Mesendoderm (in vitro differentiated cells): Measurements from ENCODE around the gene COL4A2.
A peak's percentile ranks its signal among the peaks of the same experiment; 100 is the strongest.

Experiments used
- DNase-seq: peaks from one replicate; pipeline ENCODE4 v3.0.0; 2013
- H2AK5ac ChIP-seq: 2 replicates; pipeline ENCODE4 v1.6.1; 2013; ENCODE audit warnings: low read length, inconsistent platforms
- H2BK120ac ChIP-seq: 2 replicates; pipeline ENCODE4 v1.6.1; 2013; ENCODE audit warnings: low read depth, mild to moderate bottlenecking, low read length, moderate library complexity, mixed read lengths
- H2BK15ac ChIP-seq: replicated peaks from 2 replicates; pipeline ENCODE4 v1.6.1; 2013; ENCODE audit warnings: low read depth, mild to moderate bottlenecking, moderate library complexity
- H2BK5ac ChIP-seq: 2 replicates; pipeline ENCODE4 v1.6.1; 2013; ENCODE audit warnings: low read length, inconsistent platforms
- H3K18ac ChIP-seq: 2 replicates; pipeline ENCODE4 v1.6.1; 2013; ENCODE audit warnings: mild to moderate bottlenecking, low read length, mixed read lengths
- H3K23ac ChIP-seq: one replicate; pipeline ENCODE4 v1.6.1; 2013; ENCODE audit warnings: low read length
- H3K27ac ChIP-seq: 2 replicates; pipeline ENCODE4 v1.5.1; 2013; ENCODE audit warnings: low read depth, mild to moderate bottlenecking, inconsistent platforms, low read length, moderate library complexity
- H3K27me3 ChIP-seq: 2 replicates; pipeline ENCODE4 v1.6.1; 2013; ENCODE audit warnings: low read length, control low read depth, mild to moderate bottlenecking, inconsistent platforms; ENCODE audit not compliant: insufficient read depth, poor library complexity
- H3K36me3 ChIP-seq: 2 replicates; pipeline ENCODE4 v1.6.1; 2013; ENCODE audit warnings: low read length, inconsistent platforms; ENCODE audit not compliant: control insufficient read depth, insufficient read depth
- H3K4ac ChIP-seq: one replicate; pipeline ENCODE4 v1.6.1; 2013; ENCODE audit warnings: low read depth, mild to moderate bottlenecking, low read length, moderate library complexity
- H3K4me1 ChIP-seq: 2 replicates; pipeline ENCODE4 v1.6.1; 2013; ENCODE audit warnings: low read depth, low read length, inconsistent platforms; ENCODE audit not compliant: control insufficient read depth
- H3K4me2 ChIP-seq: 2 replicates; pipeline ENCODE4 v1.6.1; 2013; ENCODE audit warnings: low read length
- H3K4me3 ChIP-seq: 2 replicates; pipeline ENCODE4 v1.5.1; 2013; ENCODE audit warnings: mild to moderate bottlenecking, low read length
- H3K56ac ChIP-seq: one replicate; pipeline ENCODE4 v1.6.1; 2013; ENCODE audit warnings: low read length
- H3K79me1 ChIP-seq: 2 replicates; pipeline ENCODE4 v1.6.1; 2013; ENCODE audit warnings: low read length, inconsistent platforms
- H3K79me2 ChIP-seq: 2 replicates; pipeline ENCODE4 v1.6.1; 2013; ENCODE audit warnings: mild to moderate bottlenecking, low read length; ENCODE audit not compliant: control insufficient read depth, insufficient read depth
- H3K9ac ChIP-seq: 2 replicates; pipeline ENCODE4 v1.6.1; 2013; ENCODE audit warnings: low read length, inconsistent platforms
- H4K5ac ChIP-seq: one replicate; pipeline ENCODE4 v1.6.1; 2013; ENCODE audit warnings: low read length
- H4K8ac ChIP-seq: one replicate; pipeline ENCODE4 v1.6.1; 2013; ENCODE audit warnings: low read depth, mild to moderate bottlenecking, control low read depth, low read length, moderate library complexity
- WGBS: extraction: QIAGEN DNeasy Blood & Tissue Kit; methylation state at CpG from one replicate; pipeline ENCODE4 v1.1.7; 2013; ENCODE audit warnings: low lambda C conversion rate, missing lambda C conversion rate; ENCODE audit not compliant: insufficient coverage; ENCODE audit errors: extremely low coverage; 5-methylcytosine and 5-hydroxymethylcytosine counted together

The COL4A2 gene

DNA sequence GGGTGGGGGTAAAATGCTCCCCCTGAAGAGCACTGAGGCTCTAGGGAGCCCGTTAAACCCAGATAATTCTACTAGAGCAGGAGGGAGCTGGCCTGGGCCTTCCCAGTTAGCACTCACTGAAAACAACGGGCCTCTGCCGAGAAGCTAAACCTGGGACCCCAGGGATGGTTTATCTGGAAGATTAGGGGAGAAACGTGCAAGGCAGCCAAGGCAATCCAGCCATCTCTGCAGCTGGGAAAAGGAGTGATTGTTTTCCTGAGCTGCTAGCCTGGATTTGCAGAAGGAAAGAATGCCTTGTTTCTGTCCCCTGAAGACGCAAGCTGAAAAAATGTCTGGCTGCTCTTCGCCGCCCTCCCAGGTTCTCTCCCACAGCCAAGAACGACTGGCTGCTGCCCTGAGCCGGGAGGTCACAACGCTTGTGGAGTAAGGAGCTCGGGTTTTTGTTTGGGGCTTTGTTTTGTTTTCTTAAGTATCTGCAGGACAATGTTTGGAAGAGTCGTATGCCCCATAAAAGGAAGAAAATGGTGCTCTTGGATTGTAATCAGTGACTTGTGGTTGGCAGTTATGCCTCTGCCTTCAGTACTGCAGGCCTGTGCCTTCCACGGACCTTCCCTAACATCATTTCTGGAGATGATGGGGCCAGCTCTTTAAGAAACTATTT is 31.5 kb downstream of the COL4A2 start:
- H2BK15ac ChIP-seq = no peak overlapping the region
- H2BK120ac ChIP-seq = no peak overlapping the region
- no CpG with 5 or more reads among the region's 13 CpGs for WGBS
- H3K79me2 ChIP-seq = peaks cover 2% of the 10 kb centered on the region
- peaks cover 14% of the 10 kb centered on the region for H3K79me1 ChIP-seq
- H3K27me3 ChIP-seq = no peaks in the 10 kb centered on the region
- peak overlapping the region; percentile 17 for H3K9ac ChIP-seq
- H4K5ac ChIP-seq = no peak overlapping the region
- H3K56ac ChIP-seq = peak overlapping the region; percentile 37
- H3K23ac ChIP-seq = no peak overlapping the region
- no peak overlapping the region for H2AK5ac ChIP-seq
- H3K36me3 ChIP-seq = no peaks in the 10 kb centered on the region
- peak; percentile 66 for DNase-seq
- peak overlapping the region; percentile 33 for H3K27ac ChIP-seq
- H3K4me3 ChIP-seq = no peak overlapping the region
- peaks cover 8% of the 10 kb centered on the region for H3K4me1 ChIP-seq
- no peak overlapping the region for H2BK5ac ChIP-seq
- no peak overlapping the region for H4K8ac ChIP-seq
- peak overlapping the region; percentile 61 for H3K18ac ChIP-seq
- no peak overlapping the region for H3K4ac ChIP-seq
- no peak overlapping the region for H3K4me2 ChIP-seq

DNA sequence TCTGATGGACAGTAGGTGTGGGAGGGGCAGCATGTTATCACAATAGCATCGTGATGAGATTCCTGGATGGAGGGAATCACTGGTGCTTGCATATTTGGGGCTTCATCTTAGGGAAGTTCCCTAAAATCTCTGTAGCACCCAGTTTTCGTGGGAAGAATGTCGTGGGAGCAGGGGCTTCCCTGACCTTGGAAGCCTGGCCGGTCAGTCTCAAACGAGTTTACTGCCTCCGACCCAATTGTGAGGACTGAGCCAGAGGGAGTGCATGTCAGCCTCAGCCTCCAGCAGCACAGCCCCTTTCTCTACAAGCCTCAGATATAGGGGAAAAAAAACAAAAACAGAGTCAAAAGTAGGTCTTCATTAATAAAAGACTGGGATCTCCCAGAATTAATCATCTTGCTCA is 32.2 kb downstream of the COL4A2 start:
- H3K4me2 ChIP-seq = no peak overlapping the region
- peaks cover 14% of the 10 kb centered on the region for H3K79me1 ChIP-seq
- H3K56ac ChIP-seq = no peak overlapping the region
- H3K23ac ChIP-seq = no peak overlapping the region
- no peak overlapping the region for H3K4me3 ChIP-seq
- H2AK5ac ChIP-seq = no peak overlapping the region
- H2BK5ac ChIP-seq = no peak overlapping the region
- no peak overlapping the region for H3K4ac ChIP-seq
- H3K36me3 ChIP-seq = no peaks in the 10 kb centered on the region
- no peak overlapping the region for H4K5ac ChIP-seq
- H3K18ac ChIP-seq = no peak overlapping the region
- no peak overlapping the region for H2BK120ac ChIP-seq
- WGBS = no CpG with 5 or more reads among the region's 6 CpGs
- H3K27me3 ChIP-seq = no peaks in the 10 kb centered on the region
- H3K79me2 ChIP-seq = peaks cover 2% of the 10 kb centered on the region
- no peak overlapping the region for H2BK15ac ChIP-seq
- no peak overlapping the region for H4K8ac ChIP-seq
- H3K9ac ChIP-seq = no peak overlapping the region
- peaks cover 8% of the 10 kb centered on the region for H3K4me1 ChIP-seq
- no peak overlapping the region for H3K27ac ChIP-seq
- no peak for DNase-seq

DNA sequence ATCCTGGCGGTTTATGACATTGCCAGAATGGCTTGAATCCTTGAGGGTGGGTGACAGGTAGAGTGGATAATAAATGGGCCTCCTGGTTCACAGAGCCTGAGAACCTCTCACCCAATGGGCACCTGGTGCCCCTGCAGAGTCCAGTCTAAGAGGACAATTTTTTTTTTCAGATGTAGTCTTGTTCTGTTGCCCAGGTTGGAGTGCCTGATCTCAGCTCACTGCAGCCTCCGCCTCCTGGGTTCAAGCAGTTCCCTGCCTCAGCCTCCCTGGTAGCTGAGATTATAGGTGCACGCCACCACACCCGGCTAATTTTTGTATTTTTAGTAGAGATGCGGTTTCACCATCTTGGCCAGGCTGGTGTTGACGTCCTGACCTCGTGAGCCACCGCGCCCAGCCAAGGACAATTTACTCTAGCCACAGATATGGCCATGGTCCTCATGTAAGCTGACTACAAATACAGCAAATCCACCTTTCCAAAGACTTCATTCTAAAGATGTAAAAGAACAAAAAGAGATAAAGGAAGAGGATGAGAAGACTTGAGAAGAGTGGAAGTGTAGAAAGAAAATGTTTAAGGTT is 33.0 kb downstream of the COL4A2 start:
- Histone ChIP-seq H4K5ac (no peak overlapping the region), H3K36me3 (no peaks in the 10 kb centered on the region), H3K4me1 (peaks cover 8% of the 10 kb centered on the region), H3K4me2 (no peak overlapping the region), H3K23ac (no peak overlapping the region), H3K4ac (no peak overlapping the region), H3K4me3 (no peak overlapping the region), H3K56ac (no peak overlapping the region), H2BK120ac (no peak overlapping the region), H2BK5ac (no peak overlapping the region), H3K27ac (no peak overlapping the region), H3K27me3 (no peaks in the 10 kb centered on the region), H2AK5ac (no peak overlapping the region), H3K79me1 (peaks cover 14% of the 10 kb centered on the region), H4K8ac (no peak overlapping the region), H3K9ac (no peak overlapping the region), H2BK15ac (no peak overlapping the region), H3K79me2 (peaks cover 2% of the 10 kb centered on the region), H3K18ac (no peak overlapping the region)
- whole genome bisulfite sequencing = no CpG with 5 or more reads among the region's 9 CpGs
- DNase-seq = no peak

DNA sequence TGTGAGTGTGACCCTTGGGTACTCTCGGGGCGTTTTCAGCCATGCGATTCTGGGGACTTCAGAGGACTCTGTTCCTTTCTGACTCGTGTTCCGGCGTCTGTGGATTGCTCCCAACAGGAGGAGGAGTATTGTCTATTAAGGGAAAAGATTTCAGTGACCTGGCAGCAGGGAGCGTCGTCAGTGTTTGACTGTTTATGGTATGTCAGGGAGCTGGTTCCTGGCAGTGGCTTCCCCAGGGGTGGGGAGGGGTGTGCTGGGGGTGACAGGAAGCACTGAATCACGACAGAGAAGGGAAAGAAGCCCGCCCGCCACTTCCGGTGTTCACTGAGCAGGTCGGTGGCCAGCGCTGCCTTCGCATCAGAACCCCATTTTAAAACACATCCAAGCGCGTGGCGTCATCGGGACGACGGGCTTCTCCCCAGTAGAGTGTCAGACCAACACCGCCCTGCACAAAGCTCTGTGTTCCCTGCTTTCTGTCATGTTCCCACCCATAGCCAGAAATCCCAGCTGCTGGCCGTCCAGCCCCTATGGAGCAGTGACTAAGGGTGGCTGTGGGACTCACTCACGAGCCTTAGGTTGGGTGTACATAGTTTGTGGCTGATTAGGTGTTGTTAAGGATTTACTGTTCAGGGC is 33.8 kb downstream of the COL4A2 start:
- peaks cover 2% of the 10 kb centered on the region for H3K79me2 ChIP-seq
- peaks cover 8% of the 10 kb centered on the region for H3K4me1 ChIP-seq
- H3K4me3 ChIP-seq = no peak overlapping the region
- H2AK5ac ChIP-seq = no peak overlapping the region
- H2BK5ac ChIP-seq = no peak overlapping the region
- no CpG with 5 or more reads among the region's 24 CpGs for WGBS
- H3K4ac ChIP-seq = no peak overlapping the region
- H4K5ac ChIP-seq = no peak overlapping the region
- no peak overlapping the region for H2BK120ac ChIP-seq
- DNase-seq = peak; percentile 59
- H3K36me3 ChIP-seq = no peaks in the 10 kb centered on the region
- no peak overlapping the region for H3K27ac ChIP-seq
- no peak overlapping the region for H3K4me2 ChIP-seq
- H3K56ac ChIP-seq = peak overlapping the region; percentile 26
- no peaks in the 10 kb centered on the region for H3K27me3 ChIP-seq
- H3K18ac ChIP-seq = no peak overlapping the region
- no peak overlapping the region for H3K23ac ChIP-seq
- H2BK15ac ChIP-seq = no peak overlapping the region
- peaks cover 14% of the 10 kb centered on the region for H3K79me1 ChIP-seq
- no peak overlapping the region for H4K8ac ChIP-seq
- no peak overlapping the region for H3K9ac ChIP-seq

DNA sequence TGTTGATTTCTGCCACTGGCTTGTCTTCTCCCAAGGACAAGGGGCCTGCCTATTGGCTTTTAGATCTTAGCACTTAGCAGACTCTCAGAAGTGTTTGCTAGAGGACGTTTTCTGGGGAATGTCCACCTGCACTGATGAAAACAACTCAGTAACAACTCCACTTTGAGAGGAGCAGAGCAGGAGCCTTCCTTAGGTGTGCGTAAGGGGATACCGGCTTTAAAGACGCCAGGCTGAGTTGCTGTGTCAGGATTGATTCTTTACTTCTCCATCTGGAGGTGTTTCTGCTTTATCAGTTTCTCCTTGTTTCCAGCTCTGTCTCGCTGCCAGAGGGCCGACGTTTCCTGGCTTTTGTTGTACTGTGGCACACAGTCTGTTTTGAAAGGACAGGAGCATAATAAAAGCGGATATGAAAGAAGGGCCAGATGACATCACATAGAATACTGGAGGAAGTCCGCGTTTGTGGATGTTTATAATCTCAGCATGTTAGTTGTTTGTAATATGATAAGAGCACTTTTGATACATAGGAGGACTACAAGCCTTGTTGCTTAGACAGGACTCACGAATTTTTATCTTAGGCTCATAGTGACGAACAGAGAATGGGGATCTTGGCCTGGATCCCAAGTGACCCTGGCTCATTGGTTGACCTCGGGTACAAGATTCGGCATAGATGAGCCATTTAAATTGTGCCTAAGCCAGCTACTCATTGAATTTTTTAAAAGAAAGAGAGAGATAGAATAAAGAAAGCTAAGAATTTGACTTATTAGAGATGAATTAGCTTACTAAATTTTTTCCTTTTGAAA is 34.6 kb downstream of the COL4A2 start:
- peaks cover 2% of the 10 kb centered on the region for H3K79me2 ChIP-seq
- no peak overlapping the region for H3K27ac ChIP-seq
- no peak overlapping the region for H2BK15ac ChIP-seq
- H3K27me3 ChIP-seq = no peaks in the 10 kb centered on the region
- no peak overlapping the region for H2BK5ac ChIP-seq
- H3K79me1 ChIP-seq = peaks cover 14% of the 10 kb centered on the region
- H3K18ac ChIP-seq = no peak overlapping the region
- no peak overlapping the region for H3K4me3 ChIP-seq
- no peak overlapping the region for H2AK5ac ChIP-seq
- no peak overlapping the region for H2BK120ac ChIP-seq
- no peak overlapping the region for H3K56ac ChIP-seq
- no peak overlapping the region for H3K4me2 ChIP-seq
- peaks cover 8% of the 10 kb centered on the region for H3K4me1 ChIP-seq
- no peak overlapping the region for H4K5ac ChIP-seq
- no CpG with 5 or more reads among the region's 14 CpGs for WGBS
- DNase-seq = no peak
- H3K4ac ChIP-seq = no peak overlapping the region
- H4K8ac ChIP-seq = no peak overlapping the region
- H3K23ac ChIP-seq = no peak overlapping the region
- no peaks in the 10 kb centered on the region for H3K36me3 ChIP-seq
- H3K9ac ChIP-seq = no peak overlapping the region
